Esophagus (tissue), 2 donors: ENCODE measurements around the gene EIPR1. TPM values are rescaled to one million over a fixed set of nuclear protein-coding genes. Genes with fewer than 3 reads are reported as not detected.

ENCODE experiments used
- H3K27ac ChIP-seq, 2 donors: one replicate each; pipeline ENCODE4 v1.5.1; 2013; ENCODE audit warnings: low read depth in 2 of 2, mild to moderate bottlenecking in 2 of 2, inconsistent platforms in 1 of 2, low read length in 1 of 2, moderate library complexity in 1 of 2
- H3K27me3 ChIP-seq, 2 donors: one replicate each; pipeline ENCODE4 v1.6.1; 2013; ENCODE audit warnings: low read length in 2 of 2, control low read depth in 1 of 2, mild to moderate bottlenecking in 1 of 2; ENCODE audit not compliant: insufficient read depth in 2 of 2, control insufficient read depth in 1 of 2
- H3K36me3 ChIP-seq, 2 donors: one replicate each; pipeline ENCODE4 v1.6.1; 2013; ENCODE audit warnings: low read length in 1 of 2; ENCODE audit not compliant: control insufficient read depth in 2 of 2, insufficient read depth in 2 of 2
- H3K4me1 ChIP-seq, 2 donors: one replicate each; pipeline ENCODE4 v1.6.1; 2013; ENCODE audit warnings: low read length in 1 of 2; ENCODE audit not compliant: control insufficient read depth in 2 of 2, insufficient read depth in 2 of 2
- H3K4me3 ChIP-seq, 2 donors: one replicate each; pipeline ENCODE4 v1.5.1; 2013; ENCODE audit warnings: low read length in 2 of 2, mild to moderate bottlenecking in 2 of 2, low read depth in 1 of 2, moderate library complexity in 1 of 2
- H3K9me3 ChIP-seq, 2 donors: one replicate each; pipeline ENCODE4 v1.6.1; 2013; ENCODE audit warnings: mild to moderate bottlenecking in 2 of 2, low read depth in 1 of 2, low read length in 1 of 2, moderate library complexity in 1 of 2; ENCODE audit not compliant: control insufficient read depth in 2 of 2, insufficient read depth in 1 of 2
- WGBS, 2 donors: extraction: QIAGEN DNeasy Blood & Tissue Kit; methylation state at CpG; one replicate each; pipeline ENCODE4 v1.1.7; 2013; 5-methylcytosine and 5-hydroxymethylcytosine counted together
- polyA plus RNA-seq, 2 donors: library from polyadenylated mRNA; stranded (reverse); fragments of 200-250 nt; gene quantifications; one replicate each; pipeline ENCODE4 v1.2.3, GENCODE V29; 2013
- donor health status: healthy with polysubstance abuse.
- donor health status: Bipolar disorder and iron deficiency.

Gene EIPR1
- polyA plus RNA-seq, 2 donors, result 8.2 to 22.8 TPM

DNA sequence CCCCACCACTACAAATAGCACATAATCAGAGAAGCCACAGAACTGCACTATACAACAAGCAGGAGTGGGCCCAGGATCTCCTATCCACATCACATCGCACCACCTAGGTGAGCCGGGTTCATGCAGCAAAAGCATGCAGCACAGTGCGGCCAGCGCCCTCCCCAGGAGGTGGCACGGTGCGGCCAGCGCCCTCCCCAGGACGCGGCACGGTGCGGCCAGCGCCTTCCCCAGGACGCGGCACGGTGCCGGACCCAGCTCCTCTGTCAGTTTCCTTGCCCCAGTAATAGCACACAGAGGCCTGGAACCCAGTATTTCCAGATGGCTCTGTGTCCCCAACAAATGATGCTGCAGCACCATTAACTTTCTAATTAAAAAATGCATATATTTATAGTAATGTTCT lies 114.1 kb downstream of the EIPR1 start:
- Histone ChIP-seq H3K9me3 (no peaks in the 10 kb centered on the region), H3K36me3 (no peaks in the 10 kb centered on the region), H3K27ac (no peak overlapping the region), H3K4me3 (no peak overlapping the region), H3K27me3 (no peaks in the 10 kb centered on the region), H3K4me1 (peaks cover 4 to 6% of the 10 kb centered on the region in 2 donors)
- WGBS, 2 donors, result 97 to 98% methylated on average over 16 of the region's 16 CpGs

- Histone ChIP-seq H3K4me3 (no peak overlapping the region), H3K9me3 (no peaks in the 10 kb centered on the region), H3K27ac (no peak overlapping the region), H3K4me1 (peaks cover under 1 to 4% of the 10 kb centered on the region in 2 donors), H3K27me3 (no peaks in the 10 kb centered on the region), H3K36me3 (no peaks in the 10 kb centered on the region)
- 96 to 97% methylated on average over 18 of the region's 18 CpGs for WGBS, 2 donors
These were observed 114.9 kb downstream of the EIPR1 start for GRCh38 chr2:3262437-3263388.

- H3K4me3 ChIP-seq, result no peak overlapping the region
- no peaks in the 10 kb centered on the region for H3K4me1 ChIP-seq
- H3K27me3 ChIP-seq, result no peaks in the 10 kb centered on the region
- 97 to 98% methylated on average over 8 of the region's 8 CpGs for whole genome bisulfite sequencing, 2 donors
- H3K9me3 ChIP-seq, result no peaks in the 10 kb centered on the region
- H3K27ac ChIP-seq, result no peak overlapping the region
- peaks cover 0 to 3% of the 10 kb centered on the region in 2 donors for H3K36me3 ChIP-seq
These were observed 116.1 kb downstream of the EIPR1 start for GRCh38 chr2:3261511-3261910.

GRCh38 chr2:3260959-3261358 lies 116.7 kb downstream of the EIPR1 start:
- 93 to 95% methylated on average over 6 of the region's 6 CpGs for WGBS, 2 donors
- Histone ChIP-seq H3K36me3 (peaks cover 0 to 3% of the 10 kb centered on the region in 2 donors), H3K4me3 (no peak overlapping the region), H3K27ac (no peak overlapping the region), H3K27me3 (no peaks in the 10 kb centered on the region), H3K4me1 (no peaks in the 10 kb centered on the region), H3K9me3 (no peaks in the 10 kb centered on the region)

- Histone ChIP-seq H3K27me3 (no peaks in the 10 kb centered on the region), H3K27ac (no peak overlapping the region), H3K36me3 (peaks cover 0 to 3% of the 10 kb centered on the region in 2 donors), H3K4me3 (no peak overlapping the region), H3K4me1 (no peaks in the 10 kb centered on the region), H3K9me3 (no peaks in the 10 kb centered on the region)
- 94 to 96% methylated on average over 8 of the region's 8 CpGs for WGBS, 2 donors
These were observed 119.8 kb downstream of the EIPR1 start for GRCh38 chr2:3257826-3258225.

DNA sequence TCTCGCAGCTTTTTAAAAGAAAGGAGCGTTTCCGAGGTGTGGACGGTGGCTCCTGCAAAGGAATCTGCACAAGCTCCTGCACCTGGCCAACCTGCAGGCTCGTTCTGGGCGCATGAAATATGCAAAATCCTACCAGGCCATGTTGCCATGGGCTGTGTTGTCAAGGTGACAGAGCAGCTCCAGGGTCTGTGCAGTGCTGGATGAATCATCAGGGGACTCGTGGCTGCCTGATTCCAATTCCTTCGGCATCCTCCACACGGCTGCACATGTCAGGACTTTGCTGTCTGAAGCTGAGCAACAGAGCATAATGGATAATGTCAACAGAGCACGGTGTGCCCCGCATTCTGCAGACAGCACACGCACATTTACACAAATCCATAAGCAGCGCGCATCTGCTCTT lies 120.5 kb downstream of the EIPR1 start:
- H3K9me3 ChIP-seq, result no peaks in the 10 kb centered on the region
- no peak overlapping the region for H3K4me3 ChIP-seq
- WGBS, 2 donors, result 55 to 76% methylated on average over 14 of the region's 14 CpGs
- H3K27me3 ChIP-seq, result no peaks in the 10 kb centered on the region
- H3K36me3 ChIP-seq, result peaks cover 0 to 3% of the 10 kb centered on the region in 2 donors
- no peak overlapping the region for H3K27ac ChIP-seq
- H3K4me1 ChIP-seq, result no peaks in the 10 kb centered on the region

DNA sequence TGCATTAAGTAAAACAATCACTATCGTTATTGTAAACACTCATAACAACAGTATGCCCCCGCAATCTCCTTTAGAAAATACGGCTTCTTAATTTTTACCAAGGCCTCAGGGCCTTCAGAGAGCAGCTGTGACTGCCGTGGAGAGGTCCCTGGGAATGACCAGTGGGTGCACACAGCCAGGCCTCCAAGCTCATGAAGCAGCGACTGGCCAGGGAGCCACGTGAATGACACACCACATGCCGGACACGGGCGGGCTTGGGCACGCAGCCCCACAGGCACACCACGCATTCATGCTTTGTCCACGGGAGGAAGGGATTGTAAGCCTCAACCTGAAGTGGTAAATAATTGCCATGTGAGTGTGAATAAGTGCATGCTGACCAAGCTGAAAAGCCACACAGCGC lies 121.0 kb downstream of the EIPR1 start:
- peaks cover 0 to 3% of the 10 kb centered on the region in 2 donors for H3K9me3 ChIP-seq
- H3K4me1 ChIP-seq, result no peaks in the 10 kb centered on the region
- no peaks in the 10 kb centered on the region for H3K27me3 ChIP-seq
- no peak overlapping the region for H3K27ac ChIP-seq
- 86 to 91% methylated on average over 13 of the region's 13 CpGs for WGBS, 2 donors
- H3K36me3 ChIP-seq, result peaks cover 0 to 3% of the 10 kb centered on the region in 2 donors
- H3K4me3 ChIP-seq, result no peak overlapping the region

DNA sequence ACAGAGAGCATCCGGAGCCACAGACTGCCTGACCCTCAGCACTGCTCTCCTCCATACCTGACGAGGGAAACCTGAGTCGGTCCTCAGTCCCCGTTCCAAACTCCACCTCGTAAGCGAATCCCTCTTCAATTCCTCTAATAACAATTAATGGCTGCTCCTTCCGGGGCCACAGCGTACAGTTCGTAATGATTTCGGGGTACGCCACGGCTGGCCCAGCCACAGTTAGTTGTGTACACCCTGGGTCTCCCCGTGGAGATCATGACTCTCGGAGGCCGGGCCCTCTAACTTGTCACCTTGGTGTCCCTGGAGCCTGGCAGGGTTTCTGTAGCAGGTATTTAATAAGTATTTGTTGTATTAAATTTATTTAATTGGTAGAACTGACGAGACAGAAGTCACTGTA lies 121.5 kb downstream of the EIPR1 start:
- Histone ChIP-seq H3K9me3 (peaks cover 0 to 3% of the 10 kb centered on the region in 2 donors), H3K27ac (no peak overlapping the region), H3K27me3 (no peaks in the 10 kb centered on the region), H3K4me3 (no peak overlapping the region), H3K36me3 (peaks cover under 1 to 3% of the 10 kb centered on the region in 2 donors), H3K4me1 (no peaks in the 10 kb centered on the region)
- 96 to 98% methylated on average over 16 of the region's 16 CpGs for WGBS, 2 donors

GRCh38 chr2:3254442-3254941 lies 123.1 kb downstream of the EIPR1 start:
- Histone ChIP-seq H3K36me3 (peaks cover 4 to 5% of the 10 kb centered on the region in 2 donors), H3K9me3 (peaks cover 7 to 12% of the 10 kb centered on the region in 2 donors), H3K4me3 (no peak overlapping the region), H3K4me1 (no peaks in the 10 kb centered on the region), H3K27ac (no peak overlapping the region), H3K27me3 (no peaks in the 10 kb centered on the region)
- 90 to 91% methylated on average over 10 of the region's 10 CpGs for WGBS, 2 donors
